Measurements from ENCODE around the gene MSI2. TPM values are rescaled to one million over a fixed set of nuclear protein-coding genes. Genes with fewer than 3 reads are reported as not detected.

The MSI2 gene
- total and polyA plus RNA-seq, 12 donors = 25.5 to 135 (median 121) TPM

- peaks cover 4 to 72% (median 48%) of the 10 kb centered on the region in 9 donors for H3K4me1 ChIP-seq
- WGBS, 2 donors = 72 to 81% methylated on average over 8 of the region's 8 CpGs
- intact Hi-C loops (cut with DNase I) = loop anchor here in 3 of 10 donors (5.0 to 10.0 kb wide), 4 partner anchors 65 to 455 kb away; partner anchors contain the start of gene CCDC182 (in 1 of the 3)
- H3K27ac ChIP-seq = peak overlapping the region in 8 of 10 donors; percentile 22 to 79 (median 63)
- H3K9me3 ChIP-seq = no peaks in the 10 kb centered on the region
- peaks cover 0 to 5% (median 0%) of the 10 kb centered on the region in 9 donors for H3K36me3 ChIP-seq
- DNase-seq = no peak
- no peaks in the 10 kb centered on the region for H3K27me3 ChIP-seq
- H3K4me3 ChIP-seq = no peak overlapping the region
- no peak for ATAC-seq
- TF ChIP-seq CTCF (IDR thresholded peaks at IDR 0.05) = no peak
Measured at GRCh38 chr17:57289613-57290012, 33.3 kb downstream of the MSI2 start.

- WGBS, 2 donors = 88 to 90% methylated on average over 10 of the region's 10 CpGs
- DNase-seq (no peak), ATAC-seq (no peak)
- Histone ChIP-seq H3K27me3 (no peaks in the 10 kb centered on the region), H3K27ac (no peak overlapping the region), H3K36me3 (peaks cover 0 to 5% (median 0%) of the 10 kb centered on the region in 9 donors), H3K4me3 (no peak overlapping the region), H3K4me1 (peaks cover 8 to 74% (median 36%) of the 10 kb centered on the region in 9 donors), H3K9me3 (no peaks in the 10 kb centered on the region)
- TF ChIP-seq CTCF (IDR thresholded peaks at IDR 0.05) = no peak
- intact Hi-C loops (cut with DNase I) = loop anchor here in 1 of 10 donors (10.0 kb wide), 1 partner anchor 454 kb away; the partner anchor contains the start of gene CCDC182
Measured at GRCh38 chr17:57290981-57291380, 34.7 kb downstream of the MSI2 start.

GRCh38 chr17:57292091-57292490 is 35.8 kb downstream of the MSI2 start:
- Histone ChIP-seq H3K27ac (peak overlapping the region in 1 of 10 donors; percentile 35), H3K27me3 (no peaks in the 10 kb centered on the region), H3K36me3 (peaks cover 0 to 5% (median 0%) of the 10 kb centered on the region in 9 donors), H3K4me3 (no peak overlapping the region), H3K9me3 (no peaks in the 10 kb centered on the region), H3K4me1 (peaks cover 8 to 74% (median 41%) of the 10 kb centered on the region in 9 donors)
- ATAC-seq (no peak), DNase-seq (no peak)
- TF ChIP-seq CTCF (IDR thresholded peaks at IDR 0.05) = no peak
- intact Hi-C loops (cut with DNase I) = loop anchor here in 1 of 10 donors (10.0 kb wide), 1 partner anchor 453 kb away; the partner anchor contains the start of gene CCDC182
- 92 to 93% methylated on average over 5 of the region's 5 CpGs for WGBS, 2 donors

- H3K27me3 ChIP-seq = no peaks in the 10 kb centered on the region
- ATAC-seq (peak in 4 of 8 donors; percentile 13 to 43 (median 24)), DNase-seq (no peak)
- peaks cover 0 to 4% (median 0%) of the 10 kb centered on the region in 11 donors for H3K9me3 ChIP-seq
- peaks cover 0 to 11% (median 3%) of the 10 kb centered on the region in 9 donors for H3K36me3 ChIP-seq
- intact Hi-C loops (cut with DNase I) = loop anchor here in 1 of 10 donors (10.0 kb wide), 1 partner anchor 452 kb away; the partner anchor contains the start of gene CCDC182
- H3K4me1 ChIP-seq = peaks cover 8 to 64% (median 35%) of the 10 kb centered on the region in 9 donors
- H3K27ac ChIP-seq = peak overlapping the region in 3 of 10 donors; percentile 8 to 46 (median 35)
- no peak overlapping the region for H3K4me3 ChIP-seq
- TF ChIP-seq CTCF (IDR thresholded peaks at IDR 0.05) = no peak
- WGBS, 2 donors = 71 to 80% methylated on average over 10 of the region's 10 CpGs
Measured at GRCh38 chr17:57293077-57293476, 36.8 kb downstream of the MSI2 start.
